Measurements from ENCODE around the gene NPL. TPM values are rescaled to one million over a fixed set of nuclear protein-coding genes. Genes with fewer than 3 reads are reported as not detected.

The NPL gene
- total and polyA plus RNA-seq, 9 of the 15 experiments (the other 6 are each of a cell fraction or from before 2014, with no cell fraction given): 9.9 to 22.3 (median 14.2) TPM

GRCh38 chr1:182789138-182790076, at the start of gene NPL (continued):
- TF ChIP-seq PBX2 (CRISPR knock-in tag; IDR thresholded peaks at IDR 0.05; ENCODE audit: low read depth) (no peak), PBX2 (tag; conservative IDR thresholded peaks at IDR 0.05; ENCODE audit: low read depth) (no peak), ZNF121 (CRISPR knock-in tag; conservative IDR thresholded peaks at IDR 0.05) (no peak; the same call in 1 of the 2 replicates), RNF2 (IDR thresholded peaks at IDR 0.05) (peak; percentile 75), LCOR (CRISPR knock-in tag; IDR thresholded peaks at IDR 0.05) (peak; percentile 66), PATZ1 (CRISPR knock-in tag; IDR thresholded peaks at IDR 0.05; ENCODE audit: borderline replicate concordance) (0 out of 2 replicates have a peak, but pooled peaks have one; percentile 36), NFE2L1 (tag; IDR thresholded peaks at IDR 0.05; ENCODE audit: borderline replicate concordance, low read depth) (no peak), ATF4 (CRISPR knock-in tag; IDR thresholded peaks at IDR 0.05) (peak; percentile 19; the same call in 1 of the 2 replicates), ETS1 (conservative IDR thresholded peaks at IDR 0.05; ENCODE audit: control insufficient read depth, low read depth, low read length) (peak; percentile 97), HLTF (IDR thresholded peaks at IDR 0.05) (0 out of 2 replicates have a peak, but pooled peaks have one; percentile 44), CREM (IDR thresholded peaks at IDR 0.05; ENCODE audit: low read depth) (peak; percentile 81), MITF (IDR thresholded peaks at IDR 0.05) (peak; percentile 69), E2F3 (CRISPR knock-in tag; IDR thresholded peaks at IDR 0.05) (peak; percentile 79), HDAC2 (IDR thresholded peaks at IDR 0.05) (peak; percentile 50; the same call in 1 of the 2 replicates), GATA2 (CRISPR knock-in tag; IDR thresholded peaks at IDR 0.05) (no peak), TOE1 (IDR thresholded peaks at IDR 0.05; ENCODE audit: borderline replicate concordance) (no peak; the same call in 1 of the 2 replicates), TOE1 (CRISPR knock-in tag; IDR thresholded peaks at IDR 0.05; ENCODE audit: borderline replicate concordance, low read depth) (peak; percentile 78; the same call in 1 of the 2 replicates), RHOXF2B (CRISPR knock-in tag; conservative IDR thresholded peaks at IDR 0.05) (no peak), PHF8 (IDR thresholded peaks at IDR 0.05; ENCODE audit: borderline replicate concordance, low read length) (peak; percentile 82; the same call in 1 of the 2 replicates)

Measured in K562 (cell line).